ENCODE results near the gene CABP7. TPM values are rescaled to one million over a fixed set of nuclear protein-coding genes. Genes with fewer than 3 reads are reported as not detected.

The CABP7 gene
- total and polyA plus RNA-seq, 2 donors (not counting 3 experiments of a cell fraction or from before 2014, with no cell fraction given), result not detected

GRCh38 chr22:29741926-29742325 is 22.1 kb downstream of the CABP7 start:
- no TSS peak for BruUV-seq (replicated peaks)
- no peaks in the 10 kb centered on the region for H4K20me1 ChIP-seq (replicated peaks; ENCODE audit: control insufficient read depth, extremely low read depth, insufficient read depth, low read length)
- intact Hi-C loops (cut with micrococcal nuclease) (no loop called here), dilution Hi-C loops (cut with MboI; ENCODE audit: extremely low pct_ligation_motif_present, low sequenced_read_pairs) (no loop called here)
- no peak for DNase-seq (ENCODE audit: low read depth, low spot score)
- no peak overlapping the region for H3K9ac ChIP-seq (replicated peaks; ENCODE audit: extremely low read depth, insufficient read depth, low read length)
- ChIA-PET CTCF (interaction anchor here (1.0 kb wide), 1 partner anchor 9 kb away, joined by 3 read pairs; no protein-coding TSS in a partner anchor), POLR2A (no interaction called here)
- no peak overlapping the region for H3K4me2 ChIP-seq (ENCODE audit: insufficient read depth, low read length)
- no peak for TF ChIP-seq CTCF (IDR thresholded peaks at IDR 0.05; ENCODE audit: extremely low read depth in 1 of 2, insufficient read depth in 1 of 2, low read depth in 1 of 2, low read length in 2 of 2)
- no peak for TF ChIP-seq FOS (IDR thresholded peaks at IDR 0.05; ENCODE audit: borderline replicate concordance, insufficient read depth, low read length)
- TF ChIP-seq EZH2 (IDR thresholded peaks at IDR 0.05; ENCODE audit: borderline replicate concordance, low read depth, low read length, severe bottlenecking), result no peak
- TF ChIP-seq MAX (IDR thresholded peaks at IDR 0.05; ENCODE audit: insufficient read depth, insufficient read length), result no peak
- TF ChIP-seq JUN (IDR thresholded peaks at IDR 0.05; ENCODE audit: borderline replicate concordance, insufficient read depth, insufficient read length, low read depth), result no peak
- TF ChIP-seq POLR2A (IDR thresholded peaks at IDR 0.05; ENCODE audit: low read depth, low read length), result no peak
- no peak for TF ChIP-seq POLR2AphosphoS5 (IDR thresholded peaks at IDR 0.05; ENCODE audit: insufficient read depth, low read depth, low read length)
- TF ChIP-seq GATA2 (IDR thresholded peaks at IDR 0.05; ENCODE audit: insufficient read depth, insufficient read length, low read depth, low read length), result no peak
- TF ChIP-seq MYC (IDR thresholded peaks at IDR 0.05; ENCODE audit: low read depth, low read length), result no peak
- no peak for FAIRE-seq
- no peaks in the 10 kb centered on the region for H3K4me1 ChIP-seq (ENCODE audit: control insufficient read depth, extremely low read depth, insufficient read depth, low read length)
- no peaks in the 10 kb centered on the region for H3K27me3 ChIP-seq (ENCODE audit: control insufficient read depth in 2 of 2, insufficient read depth in 2 of 2, low read length in 2 of 2)
- no peaks in the 10 kb centered on the region for H3K9me1 ChIP-seq (replicated peaks; ENCODE audit: control insufficient read depth, extremely low read depth, insufficient read depth, low read length)
- peaks cover 0 to 4% of the 10 kb centered on the region in 2 experiments for H3K36me3 ChIP-seq (ENCODE audit: control insufficient read depth in 2 of 2, extremely low read depth in 1 of 2, insufficient read depth in 2 of 2, low read length in 2 of 2)
- no peak overlapping the region for H2AFZ ChIP-seq (ENCODE audit: low read depth, low read length)
- no peak overlapping the region for H3K4me3 ChIP-seq (replicated peaks in 1 of 3; ENCODE audit: insufficient read depth in 1 of 3, low read depth in 1 of 3, low read length in 3 of 3)
- H3K79me2 ChIP-seq (ENCODE audit: control insufficient read depth, insufficient read depth, low read length), result no peaks in the 10 kb centered on the region
- H3K9me3 ChIP-seq (replicated peaks; ENCODE audit: control insufficient read depth, insufficient read depth, low read length), result no peaks in the 10 kb centered on the region
- no peak overlapping the region for H3K27ac ChIP-seq (ENCODE audit: insufficient read depth, low read depth, low read length)

All from endothelial cell of umbilical vein (primary cell).